ENCODE data around the gene PLPP3. TPM values are rescaled to one million over a fixed set of nuclear protein-coding genes. Genes with fewer than 3 reads are reported as not detected.

Gene PLPP3
- total RNA-seq (2021) (0.39 and 0.79 TPM in 2 replicates), Bru-seq, nascent RNA (percentile 29 among the genes with signal in this experiment), BruChase-seq, experiment 1, labeled RNA remaining after a 2-hour chase (percentile 24 among the genes with signal in this experiment), BruChase-seq, experiment 2, labeled RNA remaining after a 6-hour chase (percentile 27 among the genes with signal in this experiment)
- long read RNA-seq, partial matches to known transcripts, result 0 of 1 reads
- long read RNA-seq, other reads (novel, unspliced or antisense), result 0 of 1 reads

DNA sequence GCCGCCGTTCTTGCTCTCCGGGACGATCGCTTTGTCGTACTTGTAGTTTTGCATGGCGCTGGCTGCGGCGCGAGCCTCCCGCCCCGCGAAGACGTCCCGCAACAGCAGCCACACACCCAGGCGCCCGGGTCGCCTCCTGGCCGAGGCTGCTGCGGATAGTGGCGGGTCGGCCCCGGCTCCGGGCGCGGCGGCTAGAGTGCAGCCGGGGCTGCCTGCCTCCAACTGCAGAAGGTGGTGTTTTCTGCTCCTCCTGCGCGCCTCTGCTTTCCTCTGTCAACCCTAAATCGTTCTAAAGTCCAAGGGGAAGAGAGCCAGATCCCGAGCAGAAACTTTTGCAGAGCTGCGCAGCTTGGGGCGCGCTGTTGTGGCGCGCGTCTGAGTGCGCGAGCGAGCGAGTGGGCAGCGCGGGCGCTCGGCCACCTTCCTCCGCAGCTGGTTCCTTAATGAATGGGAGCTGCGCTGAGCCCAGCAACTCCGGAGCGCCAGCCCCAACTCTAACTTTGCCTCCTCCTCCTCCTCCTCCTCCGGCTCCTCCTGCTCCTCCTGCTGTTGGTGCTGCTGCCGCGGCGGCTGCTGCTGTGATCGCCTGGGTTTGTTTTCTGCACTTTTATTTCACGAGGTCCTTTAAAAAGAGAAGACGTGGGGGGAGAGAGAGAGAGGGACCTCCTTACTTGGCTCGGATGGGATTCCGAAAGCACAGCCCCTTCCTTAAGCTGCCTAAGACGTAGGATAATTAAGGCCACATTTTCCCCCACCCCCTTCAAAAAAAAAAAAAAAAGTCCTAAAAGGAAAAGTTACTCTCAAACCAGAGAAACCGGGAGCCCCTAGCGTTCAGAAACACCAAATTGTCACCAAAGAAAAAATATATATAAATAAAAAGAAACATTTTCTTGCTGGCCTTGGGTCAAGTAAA, at the start of gene PLPP3:
Gene PLPP3 (minus strand): TSS at position 601 of the 913 bp plus-strand sequence. CDS start 547 bp downstream, at position 54.
- Histone ChIP-seq H3K4me3 (ENCODE audit: low read depth, low read length, poor library complexity, severe bottlenecking) (peak within 1 kb of the TSS; percentile 57), H3K9me3 (ENCODE audit: low read depth, low read length, poor library complexity, severe bottlenecking) (no peaks in the 10 kb centered on the region), H3K4me1 (ENCODE audit: insufficient read depth, low read length, poor library complexity, severe bottlenecking) (peaks cover 5% of the 10 kb centered on the region), H3K27me3 (replicated peaks; ENCODE audit: insufficient read depth, low read depth, low read length, poor library complexity) (peaks cover 32% of the 10 kb centered on the region), H3K36me3 (ENCODE audit: insufficient read depth, low read length, poor library complexity, severe bottlenecking) (no peaks in the 10 kb centered on the region), H3K27ac (ENCODE audit: low read depth, low read length, poor library complexity, severe bottlenecking) (peak within 1 kb of the TSS; percentile 10)
- ChIA-PET POLR2A (ENCODE audit: low non-redundant PET) (interaction anchor here (0.5 kb wide), 1 partner anchor 162 kb away, joined by 6 read pairs; no protein-coding TSS in a partner anchor), CTCF (interaction anchor here (0.6 to 0.9 kb wide), 3 partner anchors 293 to 1294 kb away, joined by 3 read pairs; no protein-coding TSS in a partner anchor)
- BruUV-seq (replicated peaks), result no TSS peak
- TF ChIP-seq EZH2 (IDR thresholded peaks at IDR 0.05; ENCODE audit: borderline replicate concordance, low read depth, low read length, poor library complexity, severe bottlenecking), result no peak
- TF ChIP-seq, protein P1, sequence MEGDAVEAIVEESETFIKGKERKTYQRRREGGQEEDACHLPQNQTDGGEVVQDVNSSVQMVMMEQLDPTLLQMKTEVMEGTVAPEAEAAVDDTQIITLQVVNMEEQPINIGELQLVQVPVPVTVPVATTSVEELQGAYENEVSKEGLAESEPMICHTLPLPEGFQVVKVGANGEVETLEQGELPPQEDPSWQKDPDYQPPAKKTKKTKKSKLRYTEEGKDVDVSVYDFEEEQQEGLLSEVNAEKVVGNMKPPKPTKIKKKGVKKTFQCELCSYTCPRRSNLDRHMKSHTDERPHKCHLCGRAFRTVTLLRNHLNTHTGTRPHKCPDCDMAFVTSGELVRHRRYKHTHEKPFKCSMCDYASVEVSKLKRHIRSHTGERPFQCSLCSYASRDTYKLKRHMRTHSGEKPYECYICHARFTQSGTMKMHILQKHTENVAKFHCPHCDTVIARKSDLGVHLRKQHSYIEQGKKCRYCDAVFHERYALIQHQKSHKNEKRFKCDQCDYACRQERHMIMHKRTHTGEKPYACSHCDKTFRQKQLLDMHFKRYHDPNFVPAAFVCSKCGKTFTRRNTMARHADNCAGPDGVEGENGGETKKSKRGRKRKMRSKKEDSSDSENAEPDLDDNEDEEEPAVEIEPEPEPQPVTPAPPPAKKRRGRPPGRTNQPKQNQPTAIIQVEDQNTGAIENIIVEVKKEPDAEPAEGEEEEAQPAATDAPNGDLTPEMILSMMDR (conservative IDR thresholded peaks at IDR 0.05; ENCODE audit: low read depth, low read length), result peak; percentile 58
- DNase-seq (ENCODE audit: low spot score), result peak; percentile 76
- intact Hi-C loops (cut with micrococcal nuclease; ENCODE audit: unreplicated experiment), result loop anchor here (5.0 to 10.0 kb wide), 2 partner anchors 174 to 1202 kb away; no protein-coding TSS in a partner anchor

DNA sequence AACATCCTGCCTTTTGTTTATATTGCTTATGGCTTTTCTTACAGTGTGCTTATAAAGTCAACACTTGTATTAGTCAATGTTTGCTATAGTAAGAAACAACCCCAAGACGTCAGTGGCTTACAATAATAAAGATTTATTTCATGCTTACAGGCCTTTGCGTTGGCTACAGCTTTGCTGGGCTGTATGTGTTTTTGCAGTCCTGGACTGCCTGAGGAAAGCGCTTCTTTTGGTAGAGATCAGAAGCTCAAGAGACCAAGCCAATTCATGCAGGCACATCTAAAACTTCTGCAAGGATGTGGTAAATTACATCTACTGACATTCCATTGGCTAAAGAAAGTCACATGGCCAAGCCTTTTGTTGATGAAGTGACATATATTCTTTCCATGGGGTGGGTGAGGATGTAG, 48.3 kb upstream of the PLPP3 start:
- DNase-seq (ENCODE audit: low spot score), result no peak
- TF ChIP-seq, protein P1 (conservative IDR thresholded peaks at IDR 0.05; ENCODE audit: low read depth, low read length), result no peak
- no peak for TF ChIP-seq EZH2 (IDR thresholded peaks at IDR 0.05; ENCODE audit: borderline replicate concordance, low read depth, low read length, poor library complexity, severe bottlenecking)
- no TSS peak for BruUV-seq (replicated peaks)
- Histone ChIP-seq H3K4me1 (ENCODE audit: insufficient read depth, low read length, poor library complexity, severe bottlenecking) (no peaks in the 10 kb centered on the region), H3K36me3 (ENCODE audit: insufficient read depth, low read length, poor library complexity, severe bottlenecking) (no peaks in the 10 kb centered on the region), H3K9me3 (ENCODE audit: low read depth, low read length, poor library complexity, severe bottlenecking) (no peaks in the 10 kb centered on the region), H3K27ac (ENCODE audit: low read depth, low read length, poor library complexity, severe bottlenecking) (no peak overlapping the region), H3K27me3 (replicated peaks; ENCODE audit: insufficient read depth, low read depth, low read length, poor library complexity) (peaks cover 35% of the 10 kb centered on the region), H3K4me3 (ENCODE audit: low read depth, low read length, poor library complexity, severe bottlenecking) (no peak overlapping the region)
- ChIA-PET CTCF (no interaction called here), POLR2A (ENCODE audit: low non-redundant PET) (no interaction called here)
- intact Hi-C loops (cut with micrococcal nuclease; ENCODE audit: unreplicated experiment), result no loop called here

DNA sequence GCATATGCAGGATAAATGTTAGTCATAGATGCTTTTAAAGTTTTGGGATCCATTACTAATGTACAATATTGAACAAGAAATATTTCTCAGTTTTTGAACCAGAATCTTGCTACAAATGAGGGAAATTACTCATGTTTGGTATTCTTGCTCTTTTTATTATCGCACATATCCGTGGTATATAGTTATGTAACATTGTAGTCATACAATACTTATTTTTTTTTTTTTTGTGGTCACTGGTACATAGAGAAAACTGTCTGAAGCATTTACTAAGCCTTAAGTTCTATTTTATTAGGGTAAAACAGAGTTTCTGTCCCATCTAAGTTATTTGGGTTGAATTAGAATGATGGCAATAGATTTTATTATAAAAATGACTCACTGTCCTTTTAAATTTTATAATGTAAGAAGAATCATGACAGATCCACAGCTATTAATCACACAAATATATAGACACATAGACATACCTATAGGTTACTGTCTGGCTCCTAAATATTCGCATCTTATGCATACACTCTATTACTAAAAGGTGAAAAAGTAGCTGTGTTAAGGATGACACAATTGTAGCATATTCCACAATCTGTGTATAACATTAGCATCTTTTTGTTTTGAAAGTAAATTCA, 47.8 kb upstream of the PLPP3 start:
- Histone ChIP-seq H3K4me3 (ENCODE audit: low read depth, low read length, poor library complexity, severe bottlenecking) (no peak overlapping the region), H3K27ac (ENCODE audit: low read depth, low read length, poor library complexity, severe bottlenecking) (no peak overlapping the region), H3K4me1 (ENCODE audit: insufficient read depth, low read length, poor library complexity, severe bottlenecking) (no peaks in the 10 kb centered on the region), H3K36me3 (ENCODE audit: insufficient read depth, low read length, poor library complexity, severe bottlenecking) (no peaks in the 10 kb centered on the region), H3K27me3 (replicated peaks; ENCODE audit: insufficient read depth, low read depth, low read length, poor library complexity) (peaks cover 35% of the 10 kb centered on the region), H3K9me3 (ENCODE audit: low read depth, low read length, poor library complexity, severe bottlenecking) (no peaks in the 10 kb centered on the region)
- BruUV-seq (replicated peaks), result no TSS peak
- DNase-seq (ENCODE audit: low spot score), result no peak
- intact Hi-C loops (cut with micrococcal nuclease; ENCODE audit: unreplicated experiment), result no loop called here
- ChIA-PET POLR2A (ENCODE audit: low non-redundant PET) (no interaction called here), CTCF (no interaction called here)
- no peak for TF ChIP-seq EZH2 (IDR thresholded peaks at IDR 0.05; ENCODE audit: borderline replicate concordance, low read depth, low read length, poor library complexity, severe bottlenecking)
- TF ChIP-seq, protein P1 (conservative IDR thresholded peaks at IDR 0.05; ENCODE audit: low read depth, low read length), result no peak

Measured in A673 (cell line).